Endothelial cell of umbilical vein (primary cell): ENCODE measurements around the gene IFT88.

Experiments used
- JUN ChIP-seq: IDR thresholded peaks from 2 replicates; pipeline ENCODE4 v1.6.1; 2011; ENCODE audit warnings: borderline replicate concordance, low read depth; ENCODE audit not compliant: insufficient read length, insufficient read depth
- MYC ChIP-seq: IDR thresholded peaks from one replicate; pipeline ENCODE4 v1.6.1; 2011; ENCODE audit warnings: mild to moderate bottlenecking, low read depth, low read length
- POLR2A ChIP-seq: IDR thresholded peaks from 2 replicates; pipeline ENCODE4 v1.6.1; 2012; ENCODE audit warnings: low read depth, mild to moderate bottlenecking, control low read depth, low read length
- POLR2AphosphoS5 ChIP-seq: IDR thresholded peaks from 2 replicates; pipeline ENCODE4 v1.6.1; 2012; ENCODE audit warnings: low read depth, mild to moderate bottlenecking, control low read depth, low read length, moderate library complexity; ENCODE audit not compliant: insufficient read depth
- TF ChIP-seq, protein P1 (sequence below), 2 donors: IDR thresholded peaks; 1 replicate in 1 of 2; 2 replicates in 1 of 2; pipeline ENCODE4 v1.5.1; 2011; ENCODE audit warnings: low read length in 2 of 2, mild to moderate bottlenecking in 2 of 2, moderate library complexity in 2 of 2, control low read depth in 1 of 2, inconsistent platforms in 1 of 2, low read depth in 1 of 2; ENCODE audit not compliant: insufficient read depth in 1 of 2; ENCODE audit errors: extremely low read depth in 1 of 2
- TF ChIP-seq, protein P2 (sequence below): IDR thresholded peaks from 2 replicates; pipeline ENCODE4 v1.6.1; 2011; ENCODE audit not compliant: insufficient read depth, insufficient read length

DNA sequence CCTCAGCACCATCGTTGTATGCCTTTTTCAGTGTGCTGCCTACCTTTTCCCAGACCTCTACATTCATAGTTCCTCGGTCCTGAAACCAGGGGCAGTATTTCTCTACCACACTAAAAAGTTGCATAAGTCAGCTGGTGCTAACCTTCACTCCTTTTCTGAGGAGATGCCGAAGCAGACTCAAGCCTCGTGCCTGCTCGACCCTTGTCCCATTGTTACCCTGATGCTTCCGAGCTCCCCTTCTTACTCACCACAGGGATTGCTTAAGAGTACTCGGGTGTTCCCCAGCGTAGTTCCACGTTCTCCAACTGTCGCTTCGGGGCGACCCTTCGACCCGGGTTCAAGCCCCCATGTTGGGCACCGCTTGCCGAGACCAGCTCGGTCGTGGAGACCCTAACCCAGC is 117.6 kb downstream of the IFT88 start:
- TF ChIP-seq, protein P1, sequence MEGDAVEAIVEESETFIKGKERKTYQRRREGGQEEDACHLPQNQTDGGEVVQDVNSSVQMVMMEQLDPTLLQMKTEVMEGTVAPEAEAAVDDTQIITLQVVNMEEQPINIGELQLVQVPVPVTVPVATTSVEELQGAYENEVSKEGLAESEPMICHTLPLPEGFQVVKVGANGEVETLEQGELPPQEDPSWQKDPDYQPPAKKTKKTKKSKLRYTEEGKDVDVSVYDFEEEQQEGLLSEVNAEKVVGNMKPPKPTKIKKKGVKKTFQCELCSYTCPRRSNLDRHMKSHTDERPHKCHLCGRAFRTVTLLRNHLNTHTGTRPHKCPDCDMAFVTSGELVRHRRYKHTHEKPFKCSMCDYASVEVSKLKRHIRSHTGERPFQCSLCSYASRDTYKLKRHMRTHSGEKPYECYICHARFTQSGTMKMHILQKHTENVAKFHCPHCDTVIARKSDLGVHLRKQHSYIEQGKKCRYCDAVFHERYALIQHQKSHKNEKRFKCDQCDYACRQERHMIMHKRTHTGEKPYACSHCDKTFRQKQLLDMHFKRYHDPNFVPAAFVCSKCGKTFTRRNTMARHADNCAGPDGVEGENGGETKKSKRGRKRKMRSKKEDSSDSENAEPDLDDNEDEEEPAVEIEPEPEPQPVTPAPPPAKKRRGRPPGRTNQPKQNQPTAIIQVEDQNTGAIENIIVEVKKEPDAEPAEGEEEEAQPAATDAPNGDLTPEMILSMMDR (IDR thresholded peaks at IDR 0.05; ENCODE audit: extremely low read depth in 1 of 2, insufficient read depth in 1 of 2, low read depth in 1 of 2, low read length in 2 of 2): no peak
- TF ChIP-seq POLR2A (no peak), POLR2AphosphoS5 (no peak), MYC (no peak), JUN (no peak)
- TF ChIP-seq, protein P2, sequence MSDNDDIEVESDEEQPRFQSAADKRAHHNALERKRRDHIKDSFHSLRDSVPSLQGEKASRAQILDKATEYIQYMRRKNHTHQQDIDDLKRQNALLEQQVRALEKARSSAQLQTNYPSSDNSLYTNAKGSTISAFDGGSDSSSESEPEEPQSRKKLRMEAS: no peak
